RCC 7860 (cell line): ENCODE measurements around the gene E2F2.
"Not testable (repeated sequence)": the region's sequence is repeated elsewhere in the genome, so short reads cannot be mapped to it uniquely, and the experiment has no call there.

ENCODE experiments used
- DNase-seq: peaks from one replicate; pipeline ENCODE4 v3.0.0-alpha.2; 2015; ENCODE audit warnings: low spot score
- FAIRE-seq: peaks from 2 replicates; lab custom pipeline; 2012; peaks lifted over from hg19 to GRCh38; lab: Jason Lieb, UNC

The E2F2 gene

GRCh38 chr1:23548704-23549143 lies 17.7 kb upstream of the E2F2 start:
- FAIRE-seq (no peak), DNase-seq (no peak)

- no peak for FAIRE-seq
- no peak for DNase-seq
Measured at GRCh38 chr1:23546897-23547584, 16.0 kb upstream of the E2F2 start.

- DNase-seq (no peak), FAIRE-seq (no peak)
Measured at GRCh38 chr1:23545851-23546250, 14.8 kb upstream of the E2F2 start.

GRCh38 chr1:23544444-23545389 lies 13.7 kb upstream of the E2F2 start:
- peak; percentile 72 for FAIRE-seq
- peak; percentile 70 for DNase-seq

GRCh38 chr1:23543707-23544443 lies 12.8 kb upstream of the E2F2 start:
- no peak for DNase-seq
- FAIRE-seq, result no peak

GRCh38 chr1:23542940-23543339 lies 11.9 kb upstream of the E2F2 start:
- FAIRE-seq, DNase-seq: not testable (repeated sequence)

- FAIRE-seq, result peak; percentile 45
- peak; percentile 88 for DNase-seq
Measured at GRCh38 chr1:23539698-23540266, 8.7 kb upstream of the E2F2 start.

- FAIRE-seq (no peak), DNase-seq (no peak)
Measured at GRCh38 chr1:23537296-23537973, 6.4 kb upstream of the E2F2 start.

- DNase-seq (no peak), FAIRE-seq (no peak)
Measured at GRCh38 chr1:23533246-23534023, 2.4 kb upstream of the E2F2 start.

GRCh38 chr1:23531562-23532094 lies 595 bp upstream of the E2F2 start:
- FAIRE-seq, result no peak

GRCh38 chr1:23530087-23530746 lies 816 bp downstream of the E2F2 start:
- FAIRE-seq (no peak), DNase-seq (no peak)

More at GRCh38 chr1:23531562-23532094, 595 bp upstream of the E2F2 start:
- no peak for DNase-seq

- DNase-seq (no peak), FAIRE-seq (no peak)
Measured at GRCh38 chr1:23529146-23530086, 1.6 kb downstream of the E2F2 start.

GRCh38 chr1:23528250-23528978 lies 2.6 kb downstream of the E2F2 start:
- DNase-seq, result peak; percentile 77

GRCh38 chr1:23527900-23528249 lies 3.2 kb downstream of the E2F2 start:
- no peak for DNase-seq
- FAIRE-seq, result no peak

More at GRCh38 chr1:23528250-23528978, 2.6 kb downstream of the E2F2 start:
- peak; percentile 73 for FAIRE-seq

GRCh38 chr1:23527366-23527765 lies 3.7 kb downstream of the E2F2 start:
- DNase-seq, result no peak
- no peak for FAIRE-seq

- no peak for FAIRE-seq
- DNase-seq, result no peak
Measured at GRCh38 chr1:23526329-23527041, 4.5 kb downstream of the E2F2 start.
